ENCODE measurements around the gene FAM234A. TPM values are rescaled to one million over a fixed set of nuclear protein-coding genes. Genes with fewer than 3 reads are reported as not detected.
"Not testable (repeated sequence)": the region's sequence is repeated elsewhere in the genome, so short reads cannot be mapped to it uniquely, and the experiment has no call there.

Gene FAM234A
- total RNA-seq, 2 donors from 2014 or later = 3.8 to 11.5 TPM

GRCh38 chr16:258091-258490 is 23.5 kb downstream of the FAM234A start:
- not testable (repeated sequence) for H3K9me3 Mint-ChIP-seq; DNase-seq (ENCODE audit: low spot score in 2 of 2); H3K36me3 Mint-ChIP-seq; ATAC-seq; H3K27ac Mint-ChIP-seq

DNA sequence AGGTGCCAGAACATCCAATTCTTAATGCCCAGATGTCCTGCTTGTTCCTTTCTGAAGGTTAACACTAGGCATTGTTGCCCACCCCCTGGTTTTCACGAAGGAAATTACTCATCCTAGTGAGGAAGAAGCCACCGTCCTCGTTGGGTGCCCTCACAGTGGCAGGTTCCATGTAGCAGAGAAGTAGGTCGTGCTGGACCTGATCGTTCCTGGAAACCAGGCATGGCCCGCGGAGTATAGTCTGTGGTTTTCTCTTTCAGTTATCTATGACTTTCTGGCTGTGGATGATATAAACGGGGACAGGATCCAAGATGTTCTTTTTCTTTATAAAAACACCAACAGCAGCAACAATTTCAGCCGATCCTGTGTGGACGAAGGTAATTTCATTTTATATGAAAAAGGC is 24.6 kb downstream of the FAM234A start:
- H3K27ac Mint-ChIP-seq = no peak overlapping the region
- H3K9me3 Mint-ChIP-seq = no peaks in the 10 kb centered on the region
- DNase-seq (ENCODE audit: low spot score in 2 of 2) = no peak
- no peaks in the 10 kb centered on the region for H3K36me3 Mint-ChIP-seq
- ATAC-seq = no peak

DNA sequence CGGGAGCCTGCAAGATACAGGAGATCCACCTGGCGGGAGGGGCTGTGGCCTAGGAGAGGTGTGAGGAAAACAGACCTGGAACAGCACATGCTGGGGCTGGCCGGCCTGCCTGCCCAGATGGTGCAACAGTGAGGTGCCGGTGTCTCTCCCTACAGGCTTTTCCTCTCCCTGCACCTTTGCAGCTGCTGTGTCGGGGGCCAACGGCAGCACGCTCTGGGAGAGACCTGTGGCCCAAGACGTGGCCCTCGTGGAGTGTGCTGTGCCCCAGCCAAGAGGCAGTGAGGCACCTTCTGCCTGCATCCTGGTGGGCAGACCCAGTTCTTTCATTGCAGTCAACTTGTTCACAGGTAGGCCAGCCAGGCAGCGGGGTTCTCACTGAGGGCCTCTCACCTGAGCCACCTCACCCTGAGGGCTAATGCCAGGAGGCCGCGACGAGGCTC is 25.2 kb downstream of the FAM234A start:
- DNase-seq (ENCODE audit: low spot score in 2 of 2) (no peak), ATAC-seq (no peak)
- no peaks in the 10 kb centered on the region for H3K36me3 Mint-ChIP-seq
- no peaks in the 10 kb centered on the region for H3K9me3 Mint-ChIP-seq
- H3K27ac Mint-ChIP-seq = no peak overlapping the region

DNA sequence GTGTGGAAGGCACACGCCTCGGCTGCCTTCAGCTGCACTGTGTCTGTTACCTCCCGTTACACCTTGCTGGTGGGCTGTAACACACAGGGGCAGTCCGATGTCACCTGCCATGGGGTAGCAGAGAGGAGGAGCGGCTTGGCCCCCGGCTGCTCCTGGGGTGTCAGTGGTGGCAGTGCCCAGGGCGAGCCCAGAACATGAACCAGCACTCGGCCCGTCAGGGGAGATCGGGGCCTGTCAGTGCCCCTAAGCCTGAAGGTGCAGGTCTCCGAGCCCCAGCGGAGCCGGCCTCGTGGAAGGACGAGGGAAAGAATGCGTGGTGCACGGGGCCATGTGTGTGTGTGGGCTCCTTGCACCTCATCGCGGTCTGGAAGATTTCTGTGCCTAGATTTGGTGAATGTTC is 25.7 kb downstream of the FAM234A start:
- H3K27ac Mint-ChIP-seq = no peak overlapping the region
- no peak for DNase-seq (ENCODE audit: low spot score in 2 of 2)
- no peaks in the 10 kb centered on the region for H3K36me3 Mint-ChIP-seq
- H3K9me3 Mint-ChIP-seq = no peaks in the 10 kb centered on the region
- ATAC-seq = no peak

DNA sequence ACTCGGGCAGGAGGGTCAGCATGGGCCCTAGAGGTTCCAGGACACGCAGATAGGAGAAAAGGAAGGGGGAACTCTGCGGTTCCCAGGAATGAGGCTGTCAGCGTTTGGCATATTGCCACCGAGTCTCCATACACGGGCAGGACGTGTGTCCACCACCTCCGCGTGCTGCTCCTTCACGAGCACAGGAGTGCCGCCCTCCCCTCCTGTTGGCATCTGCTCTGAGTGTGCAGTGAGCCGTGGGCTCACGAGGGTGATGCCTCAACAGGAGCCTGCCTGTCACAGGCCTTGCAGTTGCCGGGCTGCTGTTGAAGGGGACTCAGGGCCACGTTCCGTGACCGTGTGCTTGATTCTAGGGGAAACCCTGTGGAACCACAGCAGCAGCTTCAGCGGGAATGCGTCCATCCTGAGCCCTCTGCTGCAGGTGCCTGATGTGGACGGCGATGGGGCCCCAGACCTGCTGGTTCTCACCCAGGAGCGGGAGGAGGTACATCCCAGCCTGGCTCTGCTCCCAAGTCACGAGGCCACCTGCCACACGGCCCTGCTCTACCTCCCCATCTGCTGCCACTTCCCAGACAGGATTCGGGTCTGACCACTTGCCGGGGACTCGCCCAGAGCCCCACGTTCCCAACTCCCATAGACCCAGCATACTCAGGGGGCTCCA is 26.5 kb downstream of the FAM234A start:
- Mint-ChIP-seq H3K9me3 (no peaks in the 10 kb centered on the region), H3K27ac (no peak overlapping the region), H3K36me3 (no peaks in the 10 kb centered on the region)
- DNase-seq (ENCODE audit: low spot score in 2 of 2) = no peak
- ATAC-seq = no peak

DNA sequence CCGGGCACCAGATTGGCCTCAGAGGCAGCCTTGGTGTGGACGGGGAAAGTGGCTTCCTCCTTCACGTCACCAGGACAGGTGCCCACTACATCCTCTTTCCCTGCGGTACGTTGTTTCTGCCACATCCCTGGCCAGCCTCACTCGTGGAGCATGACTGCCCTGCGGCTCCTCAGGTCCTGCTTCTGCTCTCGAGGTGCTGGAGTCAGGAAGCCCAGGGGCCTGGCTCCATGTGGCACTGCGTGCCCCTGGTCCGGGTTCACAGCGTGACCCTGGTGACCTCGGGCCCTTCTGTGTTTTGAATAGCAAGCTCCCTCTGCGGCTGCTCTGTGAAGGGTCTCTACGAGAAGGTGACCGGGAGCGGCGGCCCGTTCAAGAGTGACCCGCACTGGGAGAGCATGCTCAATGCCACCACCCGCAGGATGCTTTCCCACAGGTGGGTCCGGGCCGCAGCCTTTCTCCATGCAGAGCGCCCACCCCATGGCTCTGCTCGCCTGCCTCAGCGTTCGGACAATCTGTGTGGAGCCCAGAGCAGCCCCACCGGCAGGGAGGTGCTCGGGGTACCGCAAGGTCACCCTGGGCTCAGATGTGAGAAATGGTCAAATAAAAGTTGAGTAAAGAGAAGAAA is 27.6 kb downstream of the FAM234A start:
- Mint-ChIP-seq H3K27ac (peak overlapping the region in 1 of 2 donors; percentile 36), H3K9me3 (no peaks in the 10 kb centered on the region), H3K36me3 (no peaks in the 10 kb centered on the region)
- DNase-seq (ENCODE audit: low spot score in 2 of 2) = no peak
- no peak for ATAC-seq

DNA sequence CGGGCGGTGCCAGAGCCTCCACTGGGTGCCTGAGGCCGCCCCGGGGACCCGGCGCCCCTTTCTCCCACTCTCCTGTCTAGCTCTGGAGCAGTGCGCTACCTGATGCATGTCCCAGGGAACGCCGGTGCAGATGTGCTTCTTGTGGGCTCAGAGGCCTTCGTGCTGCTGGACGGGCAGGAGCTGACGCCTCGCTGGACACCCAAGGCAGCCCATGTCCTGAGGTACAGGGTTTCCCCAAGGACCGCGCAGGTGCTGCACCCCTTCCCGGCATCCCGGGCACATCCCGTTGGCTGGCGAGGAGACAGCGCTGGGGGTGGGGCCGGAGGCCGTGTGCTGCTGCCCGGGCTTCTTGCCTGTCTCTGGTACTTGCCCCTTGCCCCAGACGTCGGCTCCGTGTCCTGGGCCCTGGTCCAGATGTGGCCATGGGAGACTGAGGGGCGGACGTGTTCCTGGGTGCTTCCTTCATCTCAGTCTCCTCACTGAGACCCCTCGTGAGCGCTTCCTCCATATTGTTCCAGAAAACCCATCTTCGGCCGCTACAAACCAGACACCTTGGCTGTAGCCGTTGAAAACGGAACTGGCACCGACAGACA is 28.7 kb downstream of the FAM234A start:
- DNase-seq (ENCODE audit: low spot score in 2 of 2) (no peak), ATAC-seq (no peak)
- Mint-ChIP-seq H3K27ac (no peak overlapping the region), H3K36me3 (no peaks in the 10 kb centered on the region), H3K9me3 (peaks cover 0 to 6% of the 10 kb centered on the region in 2 donors)

GRCh38 chr16:263944-264343 is 29.3 kb downstream of the FAM234A start:
- H3K9me3 Mint-ChIP-seq = peaks cover 0 to 6% of the 10 kb centered on the region in 2 donors
- ATAC-seq = no peak
- no peak for DNase-seq (ENCODE audit: low spot score in 2 of 2)
- H3K27ac Mint-ChIP-seq = no peak overlapping the region
- no peaks in the 10 kb centered on the region for H3K36me3 Mint-ChIP-seq

GRCh38 chr16:264440-264951 is 29.9 kb downstream of the FAM234A start:
- Mint-ChIP-seq H3K36me3 (no peaks in the 10 kb centered on the region), H3K27ac (no peak overlapping the region), H3K9me3 (peaks cover 0 to 6% of the 10 kb centered on the region in 2 donors)
- no peak for DNase-seq (ENCODE audit: low spot score in 2 of 2)
- no peak for ATAC-seq

DNA sequence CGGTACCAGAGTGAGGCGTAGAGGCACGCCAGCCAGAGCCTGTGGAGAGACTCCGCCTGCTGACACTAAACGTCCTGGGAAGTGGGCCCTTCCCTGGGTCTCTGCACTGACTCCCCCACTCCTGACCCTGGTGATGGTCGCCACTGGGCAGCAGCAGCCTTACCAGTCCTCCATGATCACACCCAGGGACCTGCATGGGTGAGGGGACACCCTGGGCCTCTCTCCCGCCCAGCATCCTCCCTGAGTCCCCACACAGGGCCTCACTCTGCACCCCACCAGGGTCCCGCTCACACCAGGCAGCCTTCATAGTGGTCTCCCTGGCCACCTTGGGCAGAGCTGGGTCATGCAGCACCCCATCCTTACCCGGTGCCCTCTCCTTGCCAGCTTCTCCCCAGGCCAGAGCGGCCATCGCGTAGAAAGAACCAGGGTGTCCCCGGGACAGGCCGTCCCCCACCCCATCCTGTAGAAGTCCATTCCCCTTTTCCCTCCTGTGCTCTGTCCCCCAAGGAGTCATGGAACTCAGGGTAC is 30.4 kb downstream of the FAM234A start:
- no peak overlapping the region for H3K27ac Mint-ChIP-seq
- DNase-seq (ENCODE audit: low spot score in 2 of 2) (no peak), ATAC-seq (no peak)
- H3K36me3 Mint-ChIP-seq = no peaks in the 10 kb centered on the region
- peaks cover 0 to 6% of the 10 kb centered on the region in 2 donors for H3K9me3 Mint-ChIP-seq

DNA sequence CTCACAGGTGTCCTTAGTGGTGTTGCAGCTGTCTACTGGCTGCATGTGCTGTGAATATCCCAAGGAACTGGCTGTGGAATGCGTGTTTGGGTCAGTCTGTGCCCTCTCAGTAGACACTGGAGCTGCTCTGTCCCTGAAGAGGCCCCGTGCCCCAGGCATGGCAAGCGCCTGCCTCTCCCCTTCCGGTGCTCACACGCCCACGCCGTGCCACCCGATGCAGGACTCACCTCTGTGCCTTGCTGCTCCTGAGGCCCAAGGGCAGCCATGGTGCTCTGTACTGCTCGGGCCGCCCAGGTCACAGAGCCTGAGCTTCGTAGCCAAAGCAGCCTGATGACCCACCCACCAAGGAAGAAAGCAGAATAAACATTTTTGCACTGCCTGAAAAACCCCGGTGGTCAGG is 31.1 kb downstream of the FAM234A start:
- H3K27ac Mint-ChIP-seq = no peak overlapping the region
- ATAC-seq (no peak), DNase-seq (ENCODE audit: low spot score in 2 of 2) (no peak)
- no peaks in the 10 kb centered on the region for H3K36me3 Mint-ChIP-seq
- H3K9me3 Mint-ChIP-seq = peaks cover 0 to 6% of the 10 kb centered on the region in 2 donors

DNA sequence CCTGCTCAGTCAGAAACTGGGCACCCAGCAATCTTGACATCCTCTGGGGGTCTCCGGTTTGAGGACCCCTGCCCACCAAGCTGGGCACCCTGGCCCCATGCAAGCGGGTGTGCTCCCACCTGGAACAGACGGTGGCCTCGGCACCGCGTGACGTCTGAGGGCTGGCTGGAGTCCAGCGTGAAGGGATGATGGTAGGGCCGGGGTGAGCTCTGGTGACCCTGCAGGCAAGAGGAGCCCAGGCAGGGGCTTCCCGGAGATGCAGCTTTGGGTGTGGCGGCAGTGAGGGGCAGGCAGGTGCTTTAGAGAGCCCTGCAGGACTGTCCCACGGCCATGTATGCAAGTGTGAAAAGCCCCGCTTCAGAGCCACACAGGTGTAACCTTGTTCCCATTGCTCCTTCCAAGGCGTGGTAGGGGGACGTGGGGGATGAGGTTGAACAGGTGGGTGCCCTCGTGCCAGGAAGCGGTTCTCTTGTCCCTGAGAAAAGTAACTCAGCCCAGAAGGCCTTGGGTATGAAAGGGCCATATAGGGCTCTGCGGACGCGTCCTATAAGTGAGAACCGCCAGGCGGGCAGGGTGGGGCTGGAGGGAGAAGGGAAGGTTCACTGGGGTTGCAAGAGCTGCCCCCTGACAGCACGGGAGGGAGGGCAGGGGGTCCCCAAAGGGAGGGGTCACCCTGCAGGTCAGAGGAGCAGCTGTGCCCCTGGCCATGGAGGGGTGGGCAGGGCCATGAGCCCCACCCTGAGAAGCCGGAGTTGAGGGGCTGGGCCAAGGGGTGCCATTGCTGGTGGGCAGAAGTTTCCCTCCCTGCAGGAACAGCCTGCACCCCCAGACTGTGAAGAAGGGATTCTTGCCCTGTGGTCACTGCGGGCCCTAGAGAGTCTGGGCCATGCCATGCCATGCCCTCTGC is 31.9 kb downstream of the FAM234A start:
- DNase-seq (ENCODE audit: low spot score in 2 of 2) (no peak), ATAC-seq (no peak)
- Mint-ChIP-seq H3K27ac (no peak overlapping the region), H3K9me3 (peaks cover 0 to 6% of the 10 kb centered on the region in 2 donors), H3K36me3 (no peaks in the 10 kb centered on the region)

DNA sequence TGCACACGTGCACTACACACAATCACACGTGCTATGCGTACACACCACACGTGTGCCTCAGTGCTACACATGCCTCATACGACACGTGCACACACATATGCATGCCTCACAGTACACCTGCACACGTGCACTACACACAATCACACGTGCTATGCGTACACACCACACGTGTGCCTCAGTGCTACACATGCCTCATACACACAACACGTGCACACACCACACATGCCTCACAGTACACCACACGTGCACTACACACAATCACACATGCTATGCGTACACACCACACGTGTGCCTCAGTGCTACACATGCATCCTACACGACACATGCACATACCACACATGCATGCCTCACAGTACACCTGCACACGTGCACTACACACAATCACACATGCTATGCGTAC is 32.9 kb downstream of the FAM234A start:
- not testable (repeated sequence) for H3K9me3 Mint-ChIP-seq; H3K27ac Mint-ChIP-seq; DNase-seq (ENCODE audit: low spot score in 2 of 2); H3K36me3 Mint-ChIP-seq; ATAC-seq

- Mint-ChIP-seq H3K27ac (no peak overlapping the region), H3K9me3 (peaks cover 0 to 6% of the 10 kb centered on the region in 2 donors), H3K36me3 (no peaks in the 10 kb centered on the region)
- no peak for DNase-seq (ENCODE audit: low spot score in 2 of 2)
- ATAC-seq = no peak
These were observed 33.8 kb downstream of the FAM234A start for GRCh38 chr16:268141-269053.

DNA sequence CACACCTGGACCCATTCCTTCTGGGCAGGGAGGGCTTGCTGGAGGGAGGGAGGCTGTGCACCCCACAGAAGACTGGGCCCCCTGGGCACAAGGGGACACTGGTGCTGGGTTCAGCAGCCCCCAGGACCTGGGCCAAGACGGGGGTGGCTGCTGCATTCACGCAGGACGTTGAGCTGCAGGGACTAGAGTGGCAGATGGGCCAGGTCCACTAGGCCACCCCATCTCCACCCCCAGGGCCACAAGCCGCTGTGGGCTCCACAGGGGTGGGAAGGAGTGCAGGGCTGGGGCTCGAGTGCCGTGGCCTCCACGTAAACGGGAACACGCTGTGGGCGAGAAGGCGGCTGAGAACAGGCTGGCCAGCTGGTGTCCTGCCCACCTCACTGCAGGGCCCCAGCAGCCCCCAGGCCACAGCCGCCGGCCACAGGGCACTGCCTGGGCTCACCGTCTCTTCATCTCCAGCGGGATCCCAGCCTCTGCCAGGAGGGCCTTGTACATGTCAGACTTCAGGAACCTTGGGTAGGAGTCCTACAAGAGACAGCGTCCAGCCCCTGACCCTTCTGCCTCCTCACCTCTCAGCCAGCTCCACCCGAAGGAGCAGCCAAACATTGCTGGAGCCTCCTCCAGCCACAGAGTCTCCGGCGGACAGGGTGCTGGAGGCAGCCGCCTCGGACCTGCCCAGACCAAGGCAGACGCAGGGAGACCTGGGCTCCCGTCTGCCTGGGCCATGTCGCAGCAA is 34.6 kb downstream of the FAM234A start:
- H3K9me3 Mint-ChIP-seq = peaks cover 0 to 6% of the 10 kb centered on the region in 2 donors
- no peak for DNase-seq (ENCODE audit: low spot score in 2 of 2)
- H3K36me3 Mint-ChIP-seq = no peaks in the 10 kb centered on the region
- no peak for ATAC-seq
- H3K27ac Mint-ChIP-seq = no peak overlapping the region

Data from activated naive CD4-positive, alpha-beta T cell treated with anti-CD3 and anti-CD28 coated beads, Interleukin-2, amount 50 U/mL, for 72 hours (primary cell).